Body of pancreas (tissue), 4 donors: ENCODE results near the gene GREM1.

ENCODE experiments used
- CTCF ChIP-seq, 7 experiments: fragments of 450-650 bp in 4 of 7; fragments of 200-600 bp in 3 of 7; sonication (generic) in 3 of 7; IDR thresholded peaks; one replicate each; pipeline ENCODE4 v1.5.1; 2016 to 2019; ENCODE audit warnings: antibody characterized with exemption in 7 of 7
- POLR2A ChIP-seq, 3 donors: fragments of 450-650 bp; IDR thresholded peaks; one replicate each; pipeline ENCODE4 v1.6.1; 2016; ENCODE audit warnings: antibody characterized with exemption in 3 of 3, mild to moderate bottlenecking in 2 of 3

DNA sequence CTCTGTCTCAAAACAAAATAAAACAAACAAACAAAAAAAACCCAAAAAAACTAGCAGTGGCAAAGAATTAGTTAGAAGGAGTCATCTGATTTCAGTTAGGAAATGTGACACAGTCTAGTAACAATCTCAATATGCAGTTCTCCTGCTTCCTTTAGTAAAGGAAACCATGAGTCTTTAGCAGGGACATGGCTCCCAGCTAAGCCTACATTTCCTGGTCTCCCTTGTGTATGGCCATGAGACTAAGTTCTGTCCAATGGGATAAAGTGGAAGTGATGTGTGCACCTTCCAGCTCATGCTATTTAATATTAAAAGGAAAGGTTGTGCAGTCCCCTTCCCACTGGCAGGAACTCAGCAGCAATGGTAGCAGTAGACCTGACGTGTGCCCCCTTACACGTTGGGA is 74.6 kb downstream of the GREM1 start:
- TF ChIP-seq CTCF (IDR thresholded peaks at IDR 0.05) (no peak), POLR2A (IDR thresholded peaks at IDR 0.05) (no peak)
